Measurements from ENCODE around the gene PLAAT3.
"Not testable (repeated sequence)": the region's sequence is repeated elsewhere in the genome, so short reads cannot be mapped to it uniquely, and the experiment has no call there.

The PLAAT3 gene

GRCh38 chr11:63614136-63614671 lies at the start of gene PLAAT3:
PLAAT3 (minus strand) TSS chr11:63614433; CDS start chr11:63614014, 419 bp downstream.
- in situ Hi-C loops (cut with MboI; ENCODE audit: low sequenced_read_pairs) = no loop called here

GRCh38 chr11:63663809-63664208 lies 49.6 kb upstream of the PLAAT3 start:
- in situ Hi-C loops (cut with MboI; ENCODE audit: low sequenced_read_pairs) = no loop called here

DNA sequence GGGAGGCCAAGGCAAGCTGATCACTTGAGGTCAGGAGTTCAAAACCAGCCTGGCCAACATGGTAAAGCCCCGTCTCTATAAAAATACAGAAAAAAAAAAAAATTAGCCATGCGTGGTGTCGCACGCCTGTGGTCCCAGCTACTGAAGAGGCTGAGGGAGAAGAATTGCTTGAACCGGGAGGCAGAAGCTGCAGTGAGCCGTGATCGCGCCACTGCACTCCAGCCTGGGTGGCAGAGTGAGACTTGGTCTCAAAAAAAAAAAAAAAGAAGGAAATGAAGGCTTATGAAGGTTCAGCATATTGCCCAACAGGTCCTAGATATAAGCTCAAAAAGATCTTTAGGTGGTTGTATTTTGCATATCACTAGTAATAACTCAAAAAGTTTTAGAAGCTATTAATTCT lies 46.7 kb upstream of the PLAAT3 start:
- in situ Hi-C loops (cut with MboI; ENCODE audit: low sequenced_read_pairs) = no loop called here

DNA sequence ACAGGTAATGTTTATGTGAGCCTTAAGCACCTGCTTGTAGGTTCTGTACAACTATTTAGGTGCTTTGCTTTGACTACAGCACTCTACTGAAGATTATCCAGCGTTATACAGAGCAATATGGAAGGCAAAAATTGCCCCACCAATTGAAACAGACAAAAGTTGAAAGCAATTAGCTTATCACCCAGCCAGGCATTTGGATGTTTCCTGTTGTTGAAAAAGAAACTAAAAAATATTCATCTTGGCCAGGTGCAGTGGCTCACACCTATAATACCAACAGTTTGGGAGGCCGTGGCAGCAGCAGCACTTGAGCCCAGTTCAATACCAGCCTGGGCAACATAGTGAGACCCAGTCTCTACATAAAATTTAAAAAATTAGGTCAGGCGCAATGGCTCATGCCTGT lies 38.4 kb upstream of the PLAAT3 start:
- in situ Hi-C loops (cut with MboI; ENCODE audit: low sequenced_read_pairs) = no loop called here

DNA sequence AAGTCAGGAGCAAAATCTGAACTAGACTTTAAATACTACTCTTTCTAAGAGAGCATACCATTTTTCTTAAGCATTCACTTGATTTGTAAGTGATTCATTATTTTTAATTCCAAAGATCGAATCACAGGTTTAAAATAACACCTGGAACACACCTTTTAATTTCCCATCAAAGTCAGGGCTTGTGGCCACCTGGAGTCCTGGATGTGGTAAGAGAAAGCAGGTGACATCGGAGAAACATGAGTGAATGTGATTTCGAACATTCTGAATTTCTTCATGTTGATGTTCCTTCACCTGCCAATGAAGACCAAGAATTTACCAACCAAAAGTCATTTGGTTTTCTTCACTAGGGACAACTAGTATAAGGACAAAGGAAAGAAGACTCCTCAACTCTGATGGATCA lies 29.0 kb upstream of the PLAAT3 start:
- in situ Hi-C loops (cut with MboI; ENCODE audit: low sequenced_read_pairs) = no loop called here

DNA sequence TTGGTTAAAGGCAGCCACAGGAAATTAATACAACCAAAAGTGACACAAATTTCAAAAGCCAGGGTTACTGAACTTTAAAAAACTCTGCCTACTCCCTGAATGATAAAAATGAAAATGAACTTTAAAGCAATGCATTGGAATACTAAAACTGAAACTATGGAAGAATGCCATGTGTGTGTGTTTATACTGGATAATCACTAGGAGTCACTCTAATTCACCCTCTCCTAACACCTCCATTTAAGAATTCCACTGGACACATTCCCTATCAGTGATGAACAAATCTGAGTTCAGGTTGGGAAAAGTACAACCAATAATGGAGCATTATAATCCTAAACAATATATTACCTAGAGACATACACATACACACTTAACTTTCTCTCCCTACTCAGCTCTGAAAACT lies 27.5 kb upstream of the PLAAT3 start:
- in situ Hi-C loops (cut with MboI; ENCODE audit: low sequenced_read_pairs) = no loop called here

DNA sequence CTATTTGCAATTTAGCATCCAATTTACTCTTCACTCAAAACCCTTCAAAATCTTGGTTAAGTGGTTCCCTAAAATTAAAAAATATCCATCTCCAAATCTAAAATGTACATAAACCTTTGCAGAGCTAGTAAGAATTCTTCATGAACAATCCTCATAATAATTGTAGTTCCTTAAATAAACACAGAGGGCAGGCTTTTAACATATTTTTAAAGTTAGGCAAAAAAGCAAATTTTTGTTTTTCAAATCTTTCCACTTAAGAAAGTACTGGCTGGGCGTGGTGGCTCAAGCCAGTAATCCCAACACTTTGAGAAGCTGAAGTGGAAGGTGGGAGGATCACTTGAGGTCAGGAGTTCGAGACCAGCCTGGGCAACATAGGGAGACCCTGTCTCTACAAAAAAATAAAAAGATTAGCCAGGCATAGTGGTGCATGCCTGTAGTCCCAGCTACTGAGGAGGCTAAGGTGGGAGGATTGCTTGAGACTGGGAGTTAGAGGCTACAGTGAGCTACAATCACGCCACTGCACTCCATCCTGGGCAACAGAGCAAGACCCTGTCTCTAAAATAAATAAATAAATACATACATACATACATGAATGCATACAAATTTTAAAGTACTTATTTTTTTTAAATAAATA lies 25.1 kb upstream of the PLAAT3 start:
- in situ Hi-C loops (cut with MboI; ENCODE audit: low sequenced_read_pairs) = no loop called here

DNA sequence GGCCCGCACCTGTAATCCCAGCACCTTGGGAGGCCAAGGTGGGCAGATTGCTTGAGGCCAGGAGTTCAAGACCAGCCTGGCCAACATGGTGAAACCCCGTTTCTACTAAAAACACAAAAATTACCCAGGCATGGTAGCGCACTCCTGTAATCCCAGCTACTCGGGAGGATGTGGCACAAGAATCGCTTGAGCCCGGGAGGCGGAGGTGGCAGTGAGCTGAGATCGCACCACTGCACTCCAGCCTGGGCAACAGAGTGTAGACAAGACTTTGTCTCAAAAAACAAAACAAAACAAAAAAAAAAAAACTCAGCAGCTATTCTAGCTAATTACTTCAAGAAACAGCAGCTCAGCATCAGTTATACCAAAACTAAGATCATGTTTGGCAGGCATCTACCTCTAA lies 24.2 kb upstream of the PLAAT3 start:
- in situ Hi-C loops (cut with MboI; ENCODE audit: low sequenced_read_pairs) = not testable (repeated sequence)

- in situ Hi-C loops (cut with MboI; ENCODE audit: low sequenced_read_pairs) = no loop called here
Measured at GRCh38 chr11:63635762-63636465, 21.7 kb upstream of the PLAAT3 start.

DNA sequence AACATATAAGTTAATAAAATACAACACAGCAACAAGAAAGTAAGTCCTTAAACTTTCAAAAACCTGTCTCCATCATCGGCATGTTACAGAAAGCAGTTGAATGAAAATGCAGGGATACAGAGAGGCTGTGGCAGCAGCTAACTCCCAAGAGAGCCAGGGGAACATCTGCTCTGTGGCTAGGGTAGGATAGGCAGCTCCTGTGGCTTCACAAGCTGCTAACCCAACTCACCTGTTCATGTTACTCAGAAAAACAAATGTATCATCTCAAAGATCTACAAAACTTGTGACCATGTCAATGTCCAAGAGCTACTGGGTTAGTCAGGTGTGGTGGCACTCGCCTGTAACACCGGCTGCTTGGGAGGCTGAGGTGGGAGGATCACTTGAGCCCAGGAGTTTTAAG lies 15.2 kb upstream of the PLAAT3 start:
- in situ Hi-C loops (cut with MboI; ENCODE audit: low sequenced_read_pairs) = no loop called here

DNA sequence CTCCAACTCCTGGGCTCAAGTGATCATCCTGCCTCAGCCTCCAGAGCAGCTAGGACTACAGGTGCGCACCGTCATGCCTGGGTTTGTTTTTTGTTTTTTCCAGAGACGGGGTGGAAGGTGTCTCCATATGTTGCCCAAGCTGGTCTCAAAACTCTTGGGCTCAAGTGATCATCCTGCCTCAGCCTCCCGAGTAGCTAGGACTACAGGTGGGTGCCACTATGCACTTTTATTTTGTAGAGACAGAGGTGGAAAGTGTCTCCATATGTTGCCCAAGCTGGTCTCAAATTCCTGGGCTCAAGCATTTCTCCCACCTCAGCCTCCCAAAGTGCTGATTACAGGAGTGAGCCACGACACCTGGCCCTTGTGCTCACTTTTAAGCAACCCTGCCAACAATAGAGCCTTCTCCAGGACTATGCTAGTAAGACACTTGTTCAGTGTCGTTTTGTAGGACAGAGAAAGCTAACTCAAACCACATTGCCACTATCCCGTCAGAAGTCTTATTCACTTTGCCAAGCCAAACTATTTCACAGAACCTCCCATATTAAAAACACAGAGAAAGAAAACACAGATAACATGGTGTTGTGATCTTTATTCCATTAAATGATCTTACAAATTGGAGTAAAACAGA lies 9.4 kb upstream of the PLAAT3 start:
- in situ Hi-C loops (cut with MboI; ENCODE audit: low sequenced_read_pairs) = no loop called here

DNA sequence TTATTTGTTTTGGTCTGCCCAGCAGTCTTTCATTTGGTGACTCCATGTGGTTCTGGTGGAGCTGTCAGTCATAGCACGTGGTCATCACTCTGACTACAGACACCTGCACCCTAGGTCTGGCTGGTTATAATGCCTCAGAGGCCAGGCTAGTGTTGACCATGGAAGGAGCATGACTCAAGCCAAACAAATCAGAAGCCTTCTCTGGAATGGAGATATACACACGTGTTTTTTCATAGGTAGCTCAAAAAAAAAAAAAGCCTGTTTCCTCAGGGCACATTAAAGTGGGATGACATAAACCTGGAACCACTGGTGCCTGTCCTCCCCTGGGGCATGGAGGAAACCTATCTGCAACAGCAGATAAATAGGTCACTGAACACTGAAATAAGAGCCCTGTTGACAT lies 8.1 kb upstream of the PLAAT3 start:
- in situ Hi-C loops (cut with MboI; ENCODE audit: low sequenced_read_pairs) = no loop called here

DNA sequence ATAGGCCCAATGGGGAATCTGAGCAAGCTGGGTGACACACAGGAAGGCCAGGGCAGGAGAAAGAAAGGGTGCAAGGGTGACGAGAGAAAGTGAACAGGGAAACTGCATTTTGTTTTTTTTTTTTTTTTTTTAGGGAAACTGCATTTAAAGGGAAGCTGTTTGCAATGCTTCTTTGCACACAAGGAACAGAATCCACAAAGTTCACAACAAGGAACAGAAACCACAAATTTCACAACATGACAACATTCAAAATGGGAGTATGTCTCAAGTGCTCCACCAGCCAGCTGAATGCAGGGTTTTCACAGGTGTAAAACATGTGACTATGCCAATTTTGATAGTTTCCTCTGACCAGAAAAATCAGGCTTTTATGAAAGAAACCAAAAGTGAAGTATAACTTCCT lies 6.8 kb upstream of the PLAAT3 start:
- in situ Hi-C loops (cut with MboI; ENCODE audit: low sequenced_read_pairs) = no loop called here

GRCh38 chr11:63619967-63620366 lies 5.7 kb upstream of the PLAAT3 start:
- in situ Hi-C loops (cut with MboI; ENCODE audit: low sequenced_read_pairs) = no loop called here

- in situ Hi-C loops (cut with MboI; ENCODE audit: low sequenced_read_pairs) = not testable (repeated sequence)
Measured at GRCh38 chr11:63617686-63618085, 3.5 kb upstream of the PLAAT3 start.

DNA sequence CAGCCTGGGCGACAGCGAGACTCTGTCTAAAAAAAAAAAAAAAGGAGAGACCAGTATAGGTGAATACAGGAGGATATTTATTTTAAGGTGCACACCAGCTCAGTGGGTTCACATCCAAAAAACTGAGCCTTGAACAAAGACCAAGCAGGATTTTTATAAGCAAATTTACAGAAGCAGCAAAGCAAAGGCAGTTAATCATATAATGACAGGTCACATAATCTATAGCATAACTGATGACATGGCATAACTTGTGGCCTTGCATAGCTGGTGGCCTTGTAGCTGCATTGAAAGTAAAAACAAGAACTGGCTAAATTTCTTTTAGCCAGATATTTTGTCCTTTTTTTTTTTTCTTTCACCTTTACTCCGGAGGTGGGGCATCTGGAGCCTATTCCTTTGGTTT lies 2.7 kb upstream of the PLAAT3 start:
- in situ Hi-C loops (cut with MboI; ENCODE audit: low sequenced_read_pairs) = no loop called here

GRCh38 chr11:63613517-63614135 lies 607 bp downstream of the PLAAT3 start:
- in situ Hi-C loops (cut with MboI; ENCODE audit: low sequenced_read_pairs) = no loop called here

- in situ Hi-C loops (cut with MboI; ENCODE audit: low sequenced_read_pairs) = no loop called here
Measured at GRCh38 chr11:63612181-63612580, 2.1 kb downstream of the PLAAT3 start.

GRCh38 chr11:63611395-63611747 lies 2.9 kb downstream of the PLAAT3 start:
- in situ Hi-C loops (cut with MboI; ENCODE audit: low sequenced_read_pairs) = no loop called here

GRCh38 chr11:63610604-63611394 lies 3.4 kb downstream of the PLAAT3 start:
- in situ Hi-C loops (cut with MboI; ENCODE audit: low sequenced_read_pairs) = no loop called here
